NCI-H82 (cell line): Measurements from ENCODE around the gene PAX6.
"Not testable (repeated sequence)": the region's sequence is repeated elsewhere in the genome, so short reads cannot be mapped to it uniquely, and the experiment has no call there.

ENCODE experiments used
- DNase-seq: peaks from one replicate; lab custom pipeline; 2025; lab: John Stamatoyannopoulos, UW

The PAX6 gene

DNA sequence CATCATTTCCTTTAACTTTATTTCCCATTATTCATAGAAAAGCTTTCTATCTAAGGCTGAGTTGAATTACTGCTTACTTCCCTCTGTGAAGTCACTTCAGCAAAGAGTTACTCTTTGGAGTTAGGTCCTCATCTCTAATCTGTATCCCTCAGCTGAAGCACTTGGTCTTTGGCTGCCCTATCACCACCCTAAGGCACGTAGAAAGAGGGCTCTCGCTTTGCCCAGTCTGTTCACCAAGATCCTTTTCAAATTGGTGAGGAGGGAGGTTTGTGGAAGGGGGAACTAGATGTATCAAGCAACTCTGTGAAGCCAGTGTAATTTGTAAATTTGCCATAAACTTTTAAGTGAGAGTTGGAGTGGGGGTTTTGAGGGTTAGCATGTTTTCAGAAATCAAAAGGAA is 43.4 kb downstream of the PAX6 start:
- DNase-seq = no peak

DNA sequence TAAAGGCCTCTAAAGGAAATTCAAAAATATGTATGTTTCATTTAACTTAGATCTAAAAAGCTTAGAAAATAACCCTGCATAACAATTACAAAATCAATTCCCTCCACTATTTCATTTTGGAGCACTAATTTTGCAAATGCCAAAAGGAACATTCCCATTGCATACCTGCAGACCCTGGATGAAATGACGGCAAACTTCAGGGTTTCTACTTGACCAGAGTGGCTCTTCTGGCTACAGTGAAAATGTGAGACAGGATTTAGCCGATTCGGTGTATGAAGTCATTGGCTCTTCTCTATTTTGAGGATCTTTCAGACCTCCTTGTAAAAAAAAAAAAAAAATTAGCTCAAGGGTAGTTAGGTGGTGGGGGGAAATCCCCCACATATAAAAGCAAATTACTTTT is 44.1 kb downstream of the PAX6 start:
- DNase-seq = no peak

DNA sequence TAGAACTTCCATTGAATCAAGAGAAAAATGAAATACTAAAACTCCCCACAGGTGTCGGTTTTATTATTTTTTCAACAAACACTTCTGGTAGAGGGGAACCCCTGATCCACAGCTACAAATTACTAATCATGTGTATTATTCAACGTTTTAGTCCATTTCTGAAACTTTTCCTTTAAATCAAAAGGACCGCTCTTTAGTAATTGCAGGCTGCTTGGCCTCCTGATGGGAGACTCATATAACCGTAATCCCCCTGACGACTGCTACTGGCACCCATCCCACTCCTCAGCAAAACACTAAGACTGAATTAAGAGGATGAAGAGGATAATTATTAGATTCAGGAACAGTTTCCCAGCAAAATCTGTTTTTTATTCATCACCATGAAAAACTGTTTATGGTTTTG is 46.4 kb downstream of the PAX6 start:
- DNase-seq = peak; percentile 78

DNA sequence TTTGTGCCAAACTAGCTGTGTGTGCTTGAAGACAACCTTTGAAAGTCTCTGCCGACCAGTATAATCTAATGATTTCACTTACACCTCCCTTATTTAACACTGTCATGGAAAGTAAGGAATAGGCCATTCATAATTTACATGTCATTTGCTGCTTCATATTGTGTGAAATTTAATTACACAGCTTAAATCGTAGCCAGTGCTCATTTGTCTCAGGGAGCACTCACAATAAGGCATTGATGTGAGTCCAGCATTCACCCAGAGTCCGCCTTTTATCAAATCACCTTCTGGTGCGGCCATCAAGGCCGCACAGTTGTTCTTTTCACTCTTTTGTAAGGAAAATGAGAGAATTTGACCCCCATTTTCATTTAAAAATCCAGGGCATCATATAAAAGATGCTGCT is 46.9 kb downstream of the PAX6 start:
- DNase-seq = no peak

DNA sequence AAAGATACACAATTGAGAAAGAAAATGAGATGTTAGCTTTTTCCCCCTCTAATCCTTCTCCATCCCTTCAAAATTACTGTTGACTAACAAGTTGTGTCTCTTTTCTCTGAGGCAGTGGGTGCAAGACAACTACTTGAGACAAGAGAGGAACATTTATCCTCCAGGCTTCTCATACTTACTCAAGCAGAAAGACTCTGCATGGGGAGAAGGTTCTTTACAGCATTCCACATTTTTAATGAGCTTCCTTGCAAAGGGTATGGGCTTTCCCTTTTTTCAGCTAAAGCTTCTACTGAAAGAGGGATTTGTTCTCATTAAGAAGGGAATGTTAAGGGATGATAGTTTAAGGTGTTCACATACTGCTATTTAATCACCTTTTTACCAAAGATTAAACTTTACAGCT is 47.8 kb downstream of the PAX6 start:
- DNase-seq = peak; percentile 8

DNA sequence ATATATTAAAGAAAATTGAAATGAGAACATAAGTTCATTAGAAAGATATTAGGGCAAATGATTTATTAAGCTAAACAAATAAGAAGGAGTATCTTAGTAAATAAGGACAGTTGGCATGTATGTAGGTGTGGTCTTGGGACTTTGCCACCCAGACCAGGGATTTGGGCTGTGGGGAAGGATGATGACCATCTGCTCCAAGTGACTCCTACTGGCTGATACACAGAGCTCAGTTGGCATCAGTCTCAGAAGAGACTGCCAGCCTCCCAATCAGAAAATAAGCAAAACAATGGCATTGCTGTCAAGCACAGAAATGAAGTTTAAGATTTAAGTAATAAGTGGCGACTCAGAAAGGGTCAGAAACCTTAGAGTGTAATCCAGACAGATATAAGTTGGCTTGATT is 49.5 kb downstream of the PAX6 start:
- peak; percentile 33 for DNase-seq

DNA sequence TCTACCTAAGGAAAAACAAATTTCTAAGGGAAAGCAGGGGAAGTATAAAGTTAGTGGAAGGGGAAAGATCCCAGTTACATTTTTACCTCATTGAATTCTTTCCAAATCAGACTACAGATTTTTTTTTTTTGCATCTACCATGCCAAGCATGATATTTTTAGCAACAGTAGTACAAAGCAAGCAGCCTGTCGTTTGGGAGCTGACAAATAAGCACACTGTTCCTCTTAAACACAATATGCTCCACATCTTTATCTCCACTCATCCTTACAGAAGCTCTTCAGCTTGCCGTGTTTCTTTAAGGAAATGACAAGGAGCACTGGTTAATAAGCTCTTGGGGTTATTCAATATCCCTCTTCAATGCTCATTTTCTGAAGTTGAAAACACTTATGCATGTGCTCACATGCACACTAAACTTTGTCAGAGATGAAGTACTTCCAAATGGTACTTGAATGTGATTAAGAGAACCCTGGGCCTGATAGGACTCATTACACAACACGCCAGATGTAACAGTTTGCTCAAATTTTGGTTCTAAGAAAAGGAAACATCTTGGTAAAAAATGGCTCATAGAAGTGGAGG is 53.8 kb downstream of the PAX6 start:
- no peak for DNase-seq

DNA sequence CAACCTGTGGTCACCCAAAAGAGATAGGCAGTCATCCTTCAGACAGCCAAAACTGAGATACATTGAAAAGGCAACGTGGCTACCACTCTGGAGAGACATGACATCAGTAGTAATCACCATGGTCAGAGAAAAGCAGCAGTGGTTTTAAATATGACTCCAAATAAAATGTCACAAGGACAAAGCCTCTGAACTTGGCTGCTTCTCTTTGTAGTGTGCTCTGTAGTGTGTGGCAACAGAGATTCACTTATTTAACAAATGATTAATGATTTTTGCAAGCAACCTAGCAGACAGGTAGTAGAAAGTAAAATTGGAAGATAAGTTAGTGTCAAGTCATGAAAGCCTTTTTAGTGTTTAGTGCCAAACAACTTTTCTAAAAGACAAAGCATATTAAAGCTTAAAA is 63.5 kb downstream of the PAX6 start:
- no peak for DNase-seq

DNA sequence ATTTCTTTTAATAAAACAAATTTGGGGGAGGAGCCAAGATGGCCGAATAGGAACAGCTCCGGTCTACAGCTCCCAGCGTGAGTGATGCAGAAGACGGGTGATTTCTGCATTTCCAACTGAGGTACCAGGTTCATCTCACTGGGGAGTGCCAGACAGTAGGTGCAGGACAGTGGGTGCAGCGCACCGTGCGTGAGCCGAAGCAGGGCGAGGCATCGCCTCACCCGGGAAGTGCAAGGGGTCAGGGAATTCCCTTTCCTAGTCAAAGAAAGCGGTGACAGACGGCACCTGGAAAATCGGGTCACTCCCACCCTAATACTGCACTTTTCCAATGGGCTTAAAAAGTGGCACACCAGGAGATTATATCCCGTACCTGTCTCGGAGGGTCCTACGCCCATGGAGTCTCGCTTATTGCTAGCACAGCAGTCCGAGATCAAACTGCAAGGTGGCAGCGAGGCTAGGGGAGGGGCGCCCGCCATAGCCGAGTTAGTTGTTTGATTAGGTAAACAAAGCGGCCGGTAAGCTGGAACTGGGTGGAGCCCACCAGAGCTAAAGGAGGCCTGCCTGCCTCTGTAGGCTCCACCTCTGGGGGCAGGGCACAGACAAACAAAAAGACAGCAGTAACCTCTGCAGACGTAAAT is 70.3 kb downstream of the PAX6 start:
- DNase-seq = not testable (repeated sequence)

DNA sequence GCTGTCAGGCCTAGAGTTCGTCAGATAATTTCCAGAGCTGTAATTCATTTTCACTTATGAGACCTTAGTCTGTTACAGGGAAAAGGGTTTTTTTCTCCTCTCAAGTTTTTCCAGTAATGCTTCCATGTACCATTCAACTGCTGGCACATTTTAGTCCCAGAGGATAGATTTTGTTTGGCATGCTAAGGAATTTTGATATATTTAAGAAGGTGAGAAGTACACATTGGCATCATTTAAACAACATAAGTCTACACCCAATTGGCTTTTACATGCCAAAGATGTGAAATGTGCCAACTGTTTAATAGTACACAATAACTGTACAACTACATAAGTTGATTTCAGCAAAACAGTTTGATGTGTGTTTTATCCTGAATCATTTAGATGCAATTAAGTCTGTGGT is 71.0 kb downstream of the PAX6 start:
- no peak for DNase-seq
